Peyer's patch (tissue), 4 donors: Measurements from ENCODE around the gene CTNNBL1. TPM values are rescaled to one million over a fixed set of nuclear protein-coding genes. Genes with fewer than 3 reads are reported as not detected.

ENCODE experiments used
- DNase-seq, 3 donors: peaks; one replicate each; pipeline ENCODE4 v3.0.0-alpha.2; 2017 to 2019
- H3K27ac ChIP-seq, 4 donors: fragments of 200-600 bp; sonication (generic); one replicate each; pipeline ENCODE4 v1.5.1; 2016 to 2019
- H3K27me3 ChIP-seq, 2 donors: fragments of 200-600 bp; sonication (generic); one replicate each; pipeline ENCODE4 v1.5.1; 2019
- H3K36me3 ChIP-seq, 3 donors: fragments of 200-600 bp; sonication (generic); one replicate each; pipeline ENCODE4 v1.5.1; 2016 to 2019
- H3K4me1 ChIP-seq, 4 donors: fragments of 200-600 bp; sonication (generic); one replicate each; pipeline ENCODE4 v1.5.1; 2016 to 2019
- H3K4me3 ChIP-seq, 4 donors: fragments of 200-600 bp; sonication (generic); 1 replicate in 3 of 4; 2 replicates in 1 of 4; pipeline ENCODE4 v1.5.1; 2016 to 2019; ENCODE audit warnings: mild to moderate bottlenecking in 1 of 4
- H3K9me3 ChIP-seq, 4 donors: fragments of 200-600 bp; sonication (generic); one replicate each; pipeline ENCODE4 v1.5.1; 2016 to 2019; ENCODE audit warnings: mild to moderate bottlenecking in 1 of 4
- CTCF ChIP-seq, 6 experiments: fragments of 450-650 bp in 4 of 6; fragments of 200-600 bp in 2 of 6; sonication (generic) in 1 of 6; IDR thresholded peaks; one replicate each; pipeline ENCODE4 v1.5.1; 2017 to 2019; ENCODE audit warnings: antibody characterized with exemption in 6 of 6, mild to moderate bottlenecking in 3 of 6, moderate library complexity in 1 of 6
- POLR2A ChIP-seq, 2 donors: fragments of 450-650 bp; IDR thresholded peaks; one replicate each; pipeline ENCODE4 v1.5.1; 2017; ENCODE audit warnings: antibody characterized with exemption in 2 of 2, mild to moderate bottlenecking in 2 of 2, moderate library complexity in 2 of 2
- total RNA-seq, 4 donors: library from RNA; depleted of rRNA; stranded (reverse); fragments of >200 nt; gene quantifications; one replicate each; pipeline ENCODE4 v1.1.0, GENCODE V29; 2016

CTNNBL1 gene
- 10 to 100 TPM; 16.3 to 30.2 (median 23.6) TPM for total RNA-seq

- peak; percentile 98 to 99 (median 99) for DNase-seq
- Histone ChIP-seq H3K27ac (peak within 1 kb of the TSS; percentile 5 to 75 (median 52)), H3K27me3 (no peaks in the 10 kb centered on the region)
Observed at GRCh38 chr20:37693635-37694626, at the start of gene CTNNBL1. TSS of gene CTNNBL1 (plus strand) at chr20:37694030. CDS start at chr20:37694123, 93 bp downstream.

DNA sequence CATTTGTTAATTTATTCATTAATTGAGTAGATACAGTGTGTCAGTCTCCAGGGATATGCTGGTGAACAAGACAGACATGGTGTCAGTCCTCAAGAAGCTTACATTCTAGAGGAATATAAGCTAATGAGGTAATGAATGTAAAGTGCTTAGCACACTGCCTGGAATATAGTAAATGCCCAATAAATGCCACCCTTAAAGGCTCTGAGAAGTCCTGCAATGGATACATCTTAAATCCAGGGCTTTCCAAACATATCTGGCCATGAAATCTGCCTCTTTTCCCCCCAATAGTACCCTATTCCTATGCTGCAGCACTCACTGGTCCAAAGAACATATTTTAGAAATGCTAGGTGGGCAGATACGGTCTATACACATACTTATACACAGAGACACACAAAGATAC is 49.2 kb upstream of the CTNNBL1 start:
- Histone ChIP-seq H3K4me1 (no peaks in the 10 kb centered on the region), H3K27ac (no peak overlapping the region), H3K27me3 (no peaks in the 10 kb centered on the region), H3K36me3 (no peaks in the 10 kb centered on the region), H3K4me3 (no peak overlapping the region), H3K9me3 (no peaks in the 10 kb centered on the region)
- TF ChIP-seq CTCF (IDR thresholded peaks at IDR 0.05) (no peak), POLR2A (IDR thresholded peaks at IDR 0.05) (no peak)
- DNase-seq = no peak

More at GRCh38 chr20:37693635-37694626, at the start of gene CTNNBL1:
- Histone ChIP-seq H3K36me3 (no peaks in the 10 kb centered on the region), H3K9me3 (no peaks in the 10 kb centered on the region), H3K4me3 (peak within 1 kb of the TSS; percentile 55 to 75 (median 64)), H3K4me1 (peaks cover 0 to 15% (median 2%) of the 10 kb centered on the region in 4 donors)
- peak; percentile 70 to 74 for TF ChIP-seq POLR2A (IDR thresholded peaks at IDR 0.05)
- TF ChIP-seq CTCF (IDR thresholded peaks at IDR 0.05) = peak in 1 of 6 experiments; percentile 20

DNA sequence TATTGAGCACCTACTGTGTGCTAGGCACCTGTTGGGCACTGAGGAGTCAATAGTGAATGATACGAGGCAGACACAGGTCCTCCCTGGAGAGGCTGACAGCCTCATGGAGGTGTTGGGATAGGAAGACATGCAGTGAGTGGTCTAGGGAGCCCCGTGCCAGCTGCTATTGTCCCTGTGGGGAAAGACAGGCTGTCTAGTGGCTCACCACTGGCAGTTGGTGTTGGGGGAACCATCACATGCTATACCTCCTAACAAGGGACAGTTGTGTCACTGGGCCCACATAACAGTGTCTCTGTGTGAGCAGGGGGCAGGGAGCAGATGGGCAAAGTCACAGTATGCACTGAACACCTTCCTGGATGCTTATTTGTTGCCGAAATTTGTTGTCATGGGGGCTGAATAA is 45.9 kb upstream of the CTNNBL1 start:
- Histone ChIP-seq H3K4me1 (no peaks in the 10 kb centered on the region), H3K27me3 (no peaks in the 10 kb centered on the region), H3K4me3 (no peak overlapping the region), H3K27ac (no peak overlapping the region), H3K9me3 (no peaks in the 10 kb centered on the region), H3K36me3 (no peaks in the 10 kb centered on the region)
- no peak for DNase-seq
- TF ChIP-seq CTCF (IDR thresholded peaks at IDR 0.05) (no peak), POLR2A (IDR thresholded peaks at IDR 0.05) (no peak)

GRCh38 chr20:37649017-37649416 is 44.8 kb upstream of the CTNNBL1 start:
- Histone ChIP-seq H3K9me3 (no peaks in the 10 kb centered on the region), H3K4me1 (no peaks in the 10 kb centered on the region), H3K36me3 (no peaks in the 10 kb centered on the region), H3K27me3 (no peaks in the 10 kb centered on the region), H3K4me3 (no peak overlapping the region), H3K27ac (no peak overlapping the region)
- no peak for DNase-seq
- TF ChIP-seq POLR2A (IDR thresholded peaks at IDR 0.05) (no peak), CTCF (IDR thresholded peaks at IDR 0.05) (no peak)

DNA sequence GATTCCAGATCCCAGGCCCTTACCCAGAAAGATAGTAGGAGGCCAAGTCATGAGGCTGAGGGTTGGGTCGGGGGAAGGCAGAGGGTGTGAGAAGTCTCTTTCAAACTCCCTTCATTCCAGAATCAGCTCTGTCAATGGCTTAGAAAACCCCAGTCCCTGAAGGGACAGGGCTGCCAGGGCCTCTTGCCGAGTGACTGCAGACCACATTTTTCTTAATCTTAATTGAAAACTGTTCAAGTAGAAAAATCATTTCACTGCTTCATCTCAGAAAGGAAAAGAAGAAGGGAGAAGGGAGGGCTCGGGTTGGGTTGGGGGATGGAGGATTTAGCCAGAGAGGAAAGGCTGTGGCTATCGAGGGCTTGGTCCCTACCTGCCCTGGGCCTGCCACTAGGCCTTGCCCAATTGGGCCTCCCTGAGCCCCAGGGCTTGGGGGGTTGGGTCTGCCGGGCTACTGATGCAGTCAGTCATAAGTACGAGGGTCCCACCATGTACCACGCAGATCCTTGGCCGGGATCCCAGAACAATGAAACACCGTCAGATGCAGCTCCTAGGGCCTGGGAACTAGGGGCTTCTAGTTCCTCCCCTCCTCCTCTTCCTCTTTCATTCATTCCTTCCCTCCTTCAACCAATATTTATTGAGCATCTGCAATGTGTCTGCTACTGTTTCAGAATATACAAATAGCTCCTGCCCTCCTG is 44.0 kb upstream of the CTNNBL1 start:
- Histone ChIP-seq H3K4me3 (no peak overlapping the region), H3K9me3 (no peaks in the 10 kb centered on the region), H3K4me1 (no peaks in the 10 kb centered on the region), H3K27ac (no peak overlapping the region), H3K36me3 (no peaks in the 10 kb centered on the region), H3K27me3 (no peaks in the 10 kb centered on the region)
- TF ChIP-seq CTCF (IDR thresholded peaks at IDR 0.05) (no peak), POLR2A (IDR thresholded peaks at IDR 0.05) (no peak)
- no peak for DNase-seq
